ENCODE data around the gene GRM8.

The GRM8 gene

GRCh38 chr7:127230192-127230925 is 22.4 kb downstream of the GRM8 start:
- no peaks in the 10 kb centered on the region for H3K27me3 ChIP-seq (ENCODE audit: insufficient read depth, low read length)
- H3K4me1 ChIP-seq (ENCODE audit: insufficient read depth, low read length, severe bottlenecking): no peaks in the 10 kb centered on the region
- TF ChIP-seq, protein P1, sequence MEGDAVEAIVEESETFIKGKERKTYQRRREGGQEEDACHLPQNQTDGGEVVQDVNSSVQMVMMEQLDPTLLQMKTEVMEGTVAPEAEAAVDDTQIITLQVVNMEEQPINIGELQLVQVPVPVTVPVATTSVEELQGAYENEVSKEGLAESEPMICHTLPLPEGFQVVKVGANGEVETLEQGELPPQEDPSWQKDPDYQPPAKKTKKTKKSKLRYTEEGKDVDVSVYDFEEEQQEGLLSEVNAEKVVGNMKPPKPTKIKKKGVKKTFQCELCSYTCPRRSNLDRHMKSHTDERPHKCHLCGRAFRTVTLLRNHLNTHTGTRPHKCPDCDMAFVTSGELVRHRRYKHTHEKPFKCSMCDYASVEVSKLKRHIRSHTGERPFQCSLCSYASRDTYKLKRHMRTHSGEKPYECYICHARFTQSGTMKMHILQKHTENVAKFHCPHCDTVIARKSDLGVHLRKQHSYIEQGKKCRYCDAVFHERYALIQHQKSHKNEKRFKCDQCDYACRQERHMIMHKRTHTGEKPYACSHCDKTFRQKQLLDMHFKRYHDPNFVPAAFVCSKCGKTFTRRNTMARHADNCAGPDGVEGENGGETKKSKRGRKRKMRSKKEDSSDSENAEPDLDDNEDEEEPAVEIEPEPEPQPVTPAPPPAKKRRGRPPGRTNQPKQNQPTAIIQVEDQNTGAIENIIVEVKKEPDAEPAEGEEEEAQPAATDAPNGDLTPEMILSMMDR (IDR thresholded peaks at IDR 0.05; ENCODE audit: low read length): no peak
- no peak for TF ChIP-seq EZH2 (IDR thresholded peaks at IDR 0.05; ENCODE audit: borderline replicate concordance, low read length)
- no peaks in the 10 kb centered on the region for H3F3A ChIP-seq (ENCODE audit: insufficient read depth, low read length)
- H3K4me3 ChIP-seq (ENCODE audit: low read depth, low read length, poor library complexity, severe bottlenecking): no peak overlapping the region
- H3K9ac ChIP-seq (ENCODE audit: low read length): no peak overlapping the region
- H3K4me2 ChIP-seq (ENCODE audit: low read length): no peak overlapping the region
- H3K9me2 ChIP-seq (ENCODE audit: low read depth, low read length): no peaks in the 10 kb centered on the region
- H3K27ac ChIP-seq (ENCODE audit: low read depth, low read length, poor library complexity, severe bottlenecking): no peak overlapping the region
- H2AFZ ChIP-seq (ENCODE audit: low read length): no peak overlapping the region
- no peaks in the 10 kb centered on the region for H3K79me2 ChIP-seq (ENCODE audit: insufficient read depth, low read length)
- no peaks in the 10 kb centered on the region for H4K20me1 ChIP-seq (ENCODE audit: insufficient read depth, low read length)
- no peaks in the 10 kb centered on the region for H3K9me3 ChIP-seq (ENCODE audit: low read length)
- no peaks in the 10 kb centered on the region for H3K36me3 ChIP-seq (ENCODE audit: insufficient read depth, low read length)

DNA sequence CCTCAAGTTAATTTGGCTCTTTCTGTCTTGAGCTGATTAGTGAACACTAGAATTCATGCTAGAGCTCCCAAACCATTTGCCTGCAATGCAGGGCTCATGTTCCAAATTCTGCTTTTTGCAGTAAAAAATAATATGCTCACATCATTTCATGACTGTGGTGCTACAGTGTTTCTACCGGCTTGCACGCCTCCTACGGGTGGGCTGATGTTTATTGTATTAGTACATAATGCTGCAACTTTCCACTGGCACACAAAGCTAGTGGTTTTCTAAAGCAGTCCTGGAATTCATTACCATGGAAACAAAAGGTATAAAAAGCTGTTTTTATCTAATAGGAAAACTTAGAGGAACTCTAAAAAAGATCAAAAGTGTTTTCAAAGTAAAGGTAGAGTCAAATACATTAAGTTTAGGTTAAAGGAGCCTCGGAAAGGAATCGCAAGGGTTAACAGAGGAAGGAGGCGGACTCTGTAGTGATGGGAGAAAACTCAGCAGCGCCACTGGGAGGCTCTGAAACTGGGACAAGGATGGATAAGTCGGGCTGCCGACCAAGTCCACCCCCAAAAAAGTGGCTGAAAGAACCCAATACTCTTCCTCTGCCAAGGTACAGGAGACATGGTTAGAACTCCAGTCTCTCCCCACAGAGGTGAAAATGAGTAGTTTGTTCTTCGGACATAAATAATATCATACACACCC is 25.9 kb downstream of the GRM8 start:
- Histone ChIP-seq H3K9ac (ENCODE audit: low read length) (no peak overlapping the region), H3K9me3 (ENCODE audit: low read length) (no peaks in the 10 kb centered on the region), H4K20me1 (ENCODE audit: insufficient read depth, low read length) (no peaks in the 10 kb centered on the region), H3K4me2 (ENCODE audit: low read length) (no peak overlapping the region), H3K36me3 (ENCODE audit: insufficient read depth, low read length) (no peaks in the 10 kb centered on the region), H2AFZ (ENCODE audit: low read length) (no peak overlapping the region), H3K4me1 (ENCODE audit: insufficient read depth, low read length, severe bottlenecking) (no peaks in the 10 kb centered on the region), H3K4me3 (ENCODE audit: low read depth, low read length, poor library complexity, severe bottlenecking) (no peak overlapping the region), H3K27ac (ENCODE audit: low read depth, low read length, poor library complexity, severe bottlenecking) (no peak overlapping the region), H3K79me2 (ENCODE audit: insufficient read depth, low read length) (no peaks in the 10 kb centered on the region), H3K9me2 (ENCODE audit: low read depth, low read length) (no peaks in the 10 kb centered on the region), H3F3A (ENCODE audit: insufficient read depth, low read length) (no peaks in the 10 kb centered on the region), H3K27me3 (ENCODE audit: insufficient read depth, low read length) (0 out of 2 replicates have a peak, but pooled peaks cover 5% of the 10 kb centered on the region)
- TF ChIP-seq EZH2 (IDR thresholded peaks at IDR 0.05; ENCODE audit: borderline replicate concordance, low read length): no peak
- TF ChIP-seq, protein P1 (IDR thresholded peaks at IDR 0.05; ENCODE audit: low read length): no peak

- Histone ChIP-seq H3K27ac (ENCODE audit: low read depth, low read length, poor library complexity, severe bottlenecking) (no peak overlapping the region), H4K20me1 (ENCODE audit: insufficient read depth, low read length) (no peaks in the 10 kb centered on the region), H3K79me2 (ENCODE audit: insufficient read depth, low read length) (no peaks in the 10 kb centered on the region), H3K4me1 (ENCODE audit: insufficient read depth, low read length, severe bottlenecking) (no peaks in the 10 kb centered on the region), H3K9ac (ENCODE audit: low read length) (no peak overlapping the region), H3K27me3 (ENCODE audit: insufficient read depth, low read length) (0 out of 2 replicates have a peak, but pooled peaks cover 5% of the 10 kb centered on the region), H3F3A (ENCODE audit: insufficient read depth, low read length) (no peaks in the 10 kb centered on the region), H3K4me2 (ENCODE audit: low read length) (no peak overlapping the region), H3K9me3 (ENCODE audit: low read length) (no peaks in the 10 kb centered on the region), H3K4me3 (ENCODE audit: low read depth, low read length, poor library complexity, severe bottlenecking) (no peak overlapping the region), H3K36me3 (ENCODE audit: insufficient read depth, low read length) (no peaks in the 10 kb centered on the region), H2AFZ (ENCODE audit: low read length) (no peak overlapping the region), H3K9me2 (ENCODE audit: low read depth, low read length) (no peaks in the 10 kb centered on the region)
- TF ChIP-seq, protein P1 (IDR thresholded peaks at IDR 0.05; ENCODE audit: low read length): no peak
- no peak for TF ChIP-seq EZH2 (IDR thresholded peaks at IDR 0.05; ENCODE audit: borderline replicate concordance, low read length)
Measured at GRCh38 chr7:127221731-127222130, 31.0 kb downstream of the GRM8 start.
